ENCODE data around the gene CDK19. TPM values are rescaled to one million over a fixed set of nuclear protein-coding genes. Genes with fewer than 3 reads are reported as not detected.

The CDK19 gene
- total RNA-seq, 1 experiment from 2014 or later = 7.0 TPM

DNA sequence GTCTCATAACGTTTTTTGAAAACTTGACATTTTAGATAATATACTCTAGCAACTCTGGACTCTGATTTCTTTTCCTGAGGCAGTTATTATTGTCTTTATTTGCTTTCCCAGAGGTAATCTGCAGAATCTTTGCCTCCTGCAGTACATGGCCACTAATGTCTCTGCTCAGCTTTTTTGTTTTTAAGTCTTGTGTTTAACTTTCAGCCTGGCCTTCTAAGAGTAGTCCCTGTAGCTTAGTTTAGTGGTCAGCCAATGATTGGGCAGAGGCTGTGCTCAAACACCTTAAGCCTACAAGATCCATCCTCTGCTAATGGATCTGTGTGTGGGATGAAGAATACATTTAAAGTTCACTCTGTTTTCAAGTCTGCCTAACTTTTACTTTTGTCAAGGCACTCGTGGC is 241.7 kb downstream of the CDK19 start:
- no peaks in the 10 kb centered on the region for H3K27me3 ChIP-seq (ENCODE audit: insufficient read depth, low read length)
- H3K9ac ChIP-seq (ENCODE audit: extremely low read depth, insufficient read length, low read length) = no peak overlapping the region
- H3K79me2 ChIP-seq (ENCODE audit: insufficient read depth, low read length) = no peaks in the 10 kb centered on the region
- H3K79me1 ChIP-seq (ENCODE audit: insufficient read depth, low read depth, low read length, poor library complexity, severe bottlenecking) = no peaks in the 10 kb centered on the region
- H3T11ph ChIP-seq (ENCODE audit: low read length) = no peak overlapping the region
- no peaks in the 10 kb centered on the region for H3K23me2 ChIP-seq (ENCODE audit: insufficient read length, low read depth, low read length, poor library complexity, severe bottlenecking)
- H2BK12ac ChIP-seq (ENCODE audit: insufficient read length, low read depth, low read length) = no peak overlapping the region
- Mint-ChIP-seq H3K27ac (no peak overlapping the region), H3K4me3 (no peak overlapping the region), H3K36me3 (ENCODE audit: insufficient read depth in 1 of 3, low read depth in 3 of 3) (no peaks in the 10 kb centered on the region), H3K27me3 (ENCODE audit: low read depth) (no peaks in the 10 kb centered on the region), H3K9me3 (peaks cover 0 to 2% of the 10 kb centered on the region in 2 experiments; a peak in 1 of 5 replicates), H3K4me1 (peaks cover 0 to 3% of the 10 kb centered on the region in 2 experiments; a peak in 2 of 4 replicates)
- DNase-seq = no peak
- no peak overlapping the region for H3K18ac ChIP-seq (ENCODE audit: insufficient read length, low read depth, low read length)
- no peak overlapping the region for H3K4ac ChIP-seq (ENCODE audit: low read depth, low read length)
- H4K8ac ChIP-seq (replicated peaks; ENCODE audit: insufficient read length, low read depth, low read length) = no peak overlapping the region
- H2AK5ac ChIP-seq (ENCODE audit: insufficient read length, low read length) = no peak overlapping the region
- no CpG with 5 or more reads among the region's 2 CpGs for WGBS (ENCODE audit: extremely low coverage, insufficient read length, low lambda C conversion rate)
- no peak overlapping the region for H3K14ac ChIP-seq (ENCODE audit: insufficient read depth, low read length)
- no peak overlapping the region for H2BK20ac ChIP-seq (ENCODE audit: low read depth, low read length, poor library complexity, severe bottlenecking)
- no peaks in the 10 kb centered on the region for H4K20me1 ChIP-seq (ENCODE audit: control insufficient read depth, insufficient read depth, insufficient read length)
- H3K4me1 ChIP-seq (ENCODE audit: insufficient read depth, low read length) = no peaks in the 10 kb centered on the region
- no peak overlapping the region for H2AFZ ChIP-seq (ENCODE audit: low read length)
- H3K56ac ChIP-seq (ENCODE audit: insufficient read length, low read depth, low read length) = no peak overlapping the region
- no peak overlapping the region for H4K91ac ChIP-seq (ENCODE audit: insufficient read length, low read depth, low read length)
- no peak overlapping the region for H2BK5ac ChIP-seq (ENCODE audit: insufficient read length, low read length)
- no peak overlapping the region for H2BK120ac ChIP-seq (ENCODE audit: low read depth, low read length, poor library complexity, severe bottlenecking)
- H3K23ac ChIP-seq (ENCODE audit: insufficient read length, low read depth, low read length) = no peak overlapping the region
- no peaks in the 10 kb centered on the region for H3K9me3 ChIP-seq (ENCODE audit: control insufficient read depth, low read depth, low read length)
- no peak overlapping the region for H3K4me2 ChIP-seq (ENCODE audit: insufficient read depth, insufficient read length, low read length)
- TF ChIP-seq, protein P1, sequence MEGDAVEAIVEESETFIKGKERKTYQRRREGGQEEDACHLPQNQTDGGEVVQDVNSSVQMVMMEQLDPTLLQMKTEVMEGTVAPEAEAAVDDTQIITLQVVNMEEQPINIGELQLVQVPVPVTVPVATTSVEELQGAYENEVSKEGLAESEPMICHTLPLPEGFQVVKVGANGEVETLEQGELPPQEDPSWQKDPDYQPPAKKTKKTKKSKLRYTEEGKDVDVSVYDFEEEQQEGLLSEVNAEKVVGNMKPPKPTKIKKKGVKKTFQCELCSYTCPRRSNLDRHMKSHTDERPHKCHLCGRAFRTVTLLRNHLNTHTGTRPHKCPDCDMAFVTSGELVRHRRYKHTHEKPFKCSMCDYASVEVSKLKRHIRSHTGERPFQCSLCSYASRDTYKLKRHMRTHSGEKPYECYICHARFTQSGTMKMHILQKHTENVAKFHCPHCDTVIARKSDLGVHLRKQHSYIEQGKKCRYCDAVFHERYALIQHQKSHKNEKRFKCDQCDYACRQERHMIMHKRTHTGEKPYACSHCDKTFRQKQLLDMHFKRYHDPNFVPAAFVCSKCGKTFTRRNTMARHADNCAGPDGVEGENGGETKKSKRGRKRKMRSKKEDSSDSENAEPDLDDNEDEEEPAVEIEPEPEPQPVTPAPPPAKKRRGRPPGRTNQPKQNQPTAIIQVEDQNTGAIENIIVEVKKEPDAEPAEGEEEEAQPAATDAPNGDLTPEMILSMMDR (conservative IDR thresholded peaks at IDR 0.05) = no peak
- H2BK15ac ChIP-seq (ENCODE audit: low read depth, low read length) = no peak overlapping the region
- H4K5ac ChIP-seq (ENCODE audit: insufficient read length, low read depth, low read length) = no peak overlapping the region
- H3K27ac ChIP-seq (ENCODE audit: insufficient read length, low read depth, low read length) = no peak overlapping the region

Measured in H9 (cell line).